H1 (cell line): ENCODE measurements around the gene SPEM1. TPM values are rescaled to one million over a fixed set of nuclear protein-coding genes. Genes with fewer than 3 reads are reported as not detected.

Experiments
- CTCF ChIA-PET: fragments of 300-600 bp; sonication (Branson Sonifier 250); formaldehyde crosslinking; loops from one replicate; lab custom pipeline; 2021; ENCODE audit not compliant: partially characterized antibody; lab: Charles Lee
- POLR2A ChIA-PET: fragments of 300-600 bp; sonication (Branson Sonifier 250); formaldehyde crosslinking; loops from one replicate; lab custom pipeline; 2021; ENCODE audit warnings: inconsistent platforms; ENCODE audit not compliant: partially characterized antibody; lab: Charles Lee
- DNase-seq, 2 experiments: peaks; one replicate each; pipeline versions ENCODE4 v3.0.0 to v3.0.0-alpha.2; 2010 to 2022; ENCODE audit warnings: low spot score in 2 of 2, low read depth in 1 of 2, mixed read lengths in 1 of 2
- FAIRE-seq: peaks from 2 replicates; lab custom pipeline; 2011; peaks lifted over from hg19 to GRCh38; lab: Jason Lieb, UNC
- H2AFZ ChIP-seq: 2 replicates; pipeline ENCODE4 v1.8.1; 2012; ENCODE audit warnings: low read length, inconsistent platforms
- H2AK5ac ChIP-seq: 2 replicates; pipeline ENCODE4 v1.6.1; 2013; ENCODE audit warnings: low read depth, low read length
- H2BK120ac ChIP-seq: replicated peaks from 2 replicates; pipeline ENCODE3; 2013; ENCODE audit warnings: low read depth, low read length, inconsistent platforms
- H2BK12ac ChIP-seq: 2 replicates; pipeline ENCODE4 v1.6.1; 2013; ENCODE audit warnings: low read depth, low read length
- H2BK15ac ChIP-seq: 2 replicates; pipeline ENCODE4 v1.6.1; 2013; ENCODE audit warnings: low read length
- H2BK20ac ChIP-seq: 2 replicates; pipeline ENCODE4 v1.6.1; 2013; ENCODE audit warnings: low read length
- H2BK5ac ChIP-seq: 2 replicates; pipeline ENCODE4 v1.6.1; 2013; ENCODE audit warnings: low read depth, low read length
- H3K14ac ChIP-seq: 2 replicates; pipeline ENCODE4 v1.6.1; 2013; ENCODE audit warnings: inconsistent platforms; ENCODE audit not compliant: insufficient read length
- H3K18ac ChIP-seq: 2 replicates; pipeline ENCODE4 v1.6.1; 2013; ENCODE audit warnings: low read length; ENCODE audit errors: extremely low read depth
- H3K23ac ChIP-seq: 2 replicates; pipeline ENCODE4 v1.6.1; 2013; ENCODE audit warnings: inconsistent platforms; ENCODE audit not compliant: insufficient read length
- H3K23me2 ChIP-seq: 2 replicates; pipeline ENCODE4 v1.6.1; 2013; ENCODE audit warnings: low read depth, low read length
- H3K27ac ChIP-seq: 2 replicates; pipeline ENCODE4 v1.6.1; 2011; ENCODE audit warnings: low read depth, low read length, inconsistent platforms
- H3K27me3 ChIP-seq, 4 experiments: replicated peaks in 1 of 4; 1 replicate in 1 of 4; 2 replicates in 3 of 4; pipeline versions ENCODE4 v1.6.1 to v1.8.1; 2011 to 2013; ENCODE audit warnings: low read length in 3 of 4, mild to moderate bottlenecking in 3 of 4, inconsistent platforms in 2 of 4, mixed read lengths in 2 of 4, moderate library complexity in 1 of 4; ENCODE audit not compliant: control insufficient read depth in 3 of 4, insufficient read depth in 3 of 4; ENCODE audit errors: extremely low read depth in 1 of 4
- H3K36me3 ChIP-seq, 4 experiments: 2 replicates each; pipeline versions ENCODE4 v1.6.1 to v1.8.1; 2011 to 2013; ENCODE audit warnings: mild to moderate bottlenecking in 4 of 4, low read length in 3 of 4, moderate library complexity in 2 of 4, control low read depth in 1 of 4, inconsistent platforms in 1 of 4; ENCODE audit not compliant: insufficient read depth in 4 of 4, control insufficient read depth in 2 of 4
- H3K4ac ChIP-seq: replicated peaks from 2 replicates; pipeline ENCODE3; 2013; ENCODE audit warnings: low read length, low read depth, mixed read lengths, inconsistent platforms; ENCODE audit not compliant: insufficient read length
- H3K4me1 ChIP-seq, 4 experiments: replicated peaks in 1 of 4; 1 replicate in 1 of 4; 2 replicates in 3 of 4; pipeline versions ENCODE4 v1.6.1 to v1.8.1; 2011 to 2013; ENCODE audit warnings: low read length in 3 of 4, inconsistent platforms in 2 of 4, mixed read lengths in 1 of 4; ENCODE audit not compliant: insufficient read depth in 4 of 4, control insufficient read depth in 3 of 4
- H3K4me2 ChIP-seq, 2 experiments: 2 replicates each; pipeline versions ENCODE4 v1.6.1 to v1.8.1; 2011 to 2013; ENCODE audit warnings: low read depth in 2 of 2, low read length in 2 of 2, control low read depth in 1 of 2, inconsistent platforms in 1 of 2, mild to moderate bottlenecking in 1 of 2; ENCODE audit not compliant: insufficient read depth in 1 of 2
- H3K4me3 ChIP-seq, 4 experiments: fragments of 200-600, 300-600 bp in 1 of 4; sonication (generic), shearing (Covaris generic), sonication (Bioruptor Twin) in 1 of 4; 2 replicates each; pipeline versions ENCODE4 v1.5.1 to v1.8.1; 2011 to 2016; ENCODE audit warnings: low read length in 4 of 4, low read depth in 3 of 4, control low read depth in 2 of 4, inconsistent platforms in 2 of 4, mild to moderate bottlenecking in 2 of 4, mixed read lengths in 1 of 4, moderate library complexity in 1 of 4; ENCODE audit not compliant: insufficient read depth in 2 of 4; ENCODE audit errors: extremely low read depth in 1 of 4
- H3K56ac ChIP-seq: replicated peaks from 2 replicates; pipeline ENCODE3; 2013; ENCODE audit warnings: low read depth, mild to moderate bottlenecking, mixed read lengths, low read length, inconsistent platforms; ENCODE audit not compliant: insufficient read length
- H3K79me1 ChIP-seq: 2 replicates; pipeline ENCODE4 v1.6.1; 2013; ENCODE audit warnings: low read depth, low read length, control low read depth
- H3K79me2 ChIP-seq, 2 experiments: 2 replicates each; pipeline versions ENCODE4 v1.6.1 to v1.8.1; 2012 to 2013; ENCODE audit warnings: low read length in 2 of 2, mild to moderate bottlenecking in 2 of 2, inconsistent platforms in 1 of 2; ENCODE audit not compliant: insufficient read depth in 2 of 2, control insufficient read depth in 1 of 2
- H3K9ac ChIP-seq, 4 experiments: replicated peaks in 1 of 4; 1 replicate in 1 of 4; 2 replicates in 3 of 4; pipeline versions ENCODE4 v1.6.1 to v1.8.1; 2011 to 2013; ENCODE audit warnings: low read depth in 3 of 4, low read length in 3 of 4, control low read depth in 2 of 4, mild to moderate bottlenecking in 2 of 4, moderate library complexity in 2 of 4, inconsistent platforms in 1 of 4; ENCODE audit errors: extremely low read depth in 1 of 4
- H3K9me3 ChIP-seq, 2 experiments: 2 replicates each; pipeline versions ENCODE4 v1.6.1 to v1.8.1; 2012 to 2013; ENCODE audit warnings: mild to moderate bottlenecking in 2 of 2, moderate library complexity in 2 of 2, control low read depth in 1 of 2, inconsistent platforms in 1 of 2, low read depth in 1 of 2, low read length in 1 of 2, mixed read lengths in 1 of 2; ENCODE audit not compliant: insufficient read depth in 2 of 2
- H4K20me1 ChIP-seq, 2 experiments: replicated peaks in 1 of 2; 2 replicates each; pipeline versions ENCODE3 to v1.8.1; 2011 to 2013; ENCODE audit warnings: inconsistent platforms in 2 of 2, low read length in 2 of 2, mild to moderate bottlenecking in 1 of 2; ENCODE audit not compliant: insufficient read depth in 2 of 2, control insufficient read depth in 1 of 2
- H4K5ac ChIP-seq: 2 replicates; pipeline ENCODE4 v1.6.1; 2013; ENCODE audit warnings: low read length, low read depth, mixed read lengths, inconsistent platforms; ENCODE audit not compliant: insufficient read length
- H4K8ac ChIP-seq: 2 replicates; pipeline ENCODE4 v1.8.0; 2013; ENCODE audit warnings: mild to moderate bottlenecking, moderate library complexity, low read length, inconsistent platforms; ENCODE audit not compliant: insufficient read depth; ENCODE audit errors: extremely low read depth
- H4K91ac ChIP-seq: replicated peaks from 2 replicates; pipeline ENCODE3; 2013; ENCODE audit warnings: low read length, mixed read lengths, inconsistent platforms; ENCODE audit not compliant: insufficient read length
- BRCA1 ChIP-seq: IDR thresholded peaks from 2 replicates; pipeline ENCODE4 v1.6.1; 2012; ENCODE audit warnings: low read depth, low read length, improper control_type of control experiment
- KDM5A ChIP-seq: fragments of 200-600 bp; IDR thresholded peaks from 2 replicates; pipeline ENCODE4 v1.7.1; 2012; ENCODE audit warnings: mild to moderate bottlenecking, low read length, inconsistent platforms, mixed read lengths
- POLR2A ChIP-seq, 2 experiments: IDR thresholded peaks; 1 replicate in 1 of 2; 2 replicates in 1 of 2; pipeline ENCODE4 v1.6.1; 2011; ENCODE audit warnings: low read depth in 2 of 2, low read length in 2 of 2, mild to moderate bottlenecking in 2 of 2; ENCODE audit errors: control extremely low read depth in 1 of 2
- RFX5 ChIP-seq: IDR thresholded peaks from 2 replicates; pipeline ENCODE4 v1.6.1; 2011; ENCODE audit warnings: low read depth, low read length, improper control_type of control experiment, borderline replicate concordance
- WGBS, 2 experiments: shearing (Covaris generic) in 1 of 2; methylation state at CpG; one replicate each; pipeline versions ENCODE4 v1.1.6 to v1.1.7; 2013 to 2015; ENCODE audit warnings: low lambda C conversion rate in 2 of 2, mixed read lengths in 2 of 2, inconsistent platforms in 1 of 2, low coverage in 1 of 2, missing lambda C conversion rate in 1 of 2; ENCODE audit not compliant: insufficient replicate concordance in 2 of 2, insufficient coverage in 1 of 2, insufficient read length in 1 of 2; ENCODE audit errors: extremely low coverage in 1 of 2, missing lambda C conversion rate in 1 of 2; 5-methylcytosine and 5-hydroxymethylcytosine counted together
- polyA plus RNA-seq, 7 experiments: library from polyadenylated mRNA; depleted of rRNA in 3 of 7; stranded (reverse) in 5 of 7; unstranded in 2 of 7; fragments of >200 nt in 5 of 7; fragments of 200-250 nt in 2 of 7; gene quantifications; 1 replicate in 5 of 7; 2 replicates in 1 of 7; 4 replicates in 1 of 7; pipeline versions ENCODE4 v1.2.1 to v1.2.3, GENCODE V29; 2011 to 2013; ENCODE audit warnings: missing spikeins in 2 of 7, mixed read lengths in 2 of 7
- total RNA-seq: library from RNA; stranded (reverse); fragmentation: NEBNext Ultra II Directional; extraction: Animal tissue kit (Norgen Biotek cat#: 25700); gene quantifications from 2 replicates; pipeline ENCODE4 v1.2.1, GENCODE V29; 2021
- TF ChIP-seq, protein P1 (sequence below): IDR thresholded peaks from 2 replicates; pipeline ENCODE4 v1.6.1; 2012; ENCODE audit warnings: inconsistent platforms

SPEM1 gene
- total and polyA plus RNA-seq, 2 of the 8 experiments (the other 6 are each of a cell fraction or from before 2014, with no cell fraction given), result not detected

DNA sequence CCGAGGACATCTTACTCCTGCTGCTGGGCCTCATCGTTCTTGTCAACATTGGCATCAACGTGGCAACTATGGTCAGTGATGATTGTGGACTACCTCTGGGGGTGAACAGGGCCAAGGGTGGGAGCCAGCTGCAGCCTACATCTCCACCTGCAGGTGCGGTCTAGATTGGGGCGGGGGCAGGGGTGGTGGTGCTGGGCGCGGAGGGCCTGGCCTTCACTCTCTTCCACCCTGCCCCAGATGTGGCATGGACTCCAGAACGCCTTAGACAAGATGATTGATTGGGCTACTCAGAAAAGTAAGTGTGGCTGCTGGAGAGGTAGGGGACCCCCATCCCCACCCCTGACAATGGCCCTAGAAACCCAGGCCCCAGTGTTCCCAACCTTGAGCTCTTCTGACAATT is 5.6 kb downstream of the SPEM1 start:
- H2BK12ac ChIP-seq, result no peak overlapping the region
- DNase-seq (no peak), FAIRE-seq (no peak)
- no peaks in the 10 kb centered on the region for H3K23me2 ChIP-seq
- peaks cover 0 to 4% of the 10 kb centered on the region in 2 experiments for H4K20me1 ChIP-seq
- H3K56ac ChIP-seq, result no peak overlapping the region
- ChIA-PET POLR2A (interaction anchor here (0.8 to 2.6 kb wide), 4 partner anchors 9 to 58 kb away, joined by 3 to 13 read pairs (median 4); partner anchors contain the start of genes POLR2A and TMEM102), CTCF (interaction anchor here (0.6 to 3.3 kb wide), 4 partner anchors 11 to 88 kb away, joined by 3 to 17 read pairs (median 6); partner anchors contain the start of gene TMEM102)
- no peak overlapping the region for H3K14ac ChIP-seq
- no peak overlapping the region for H2BK120ac ChIP-seq
- H3K27me3 ChIP-seq, result no peaks in the 10 kb centered on the region; a peak in 1 of 7 replicates
- no peak overlapping the region for H2AFZ ChIP-seq
- no peak overlapping the region for H3K18ac ChIP-seq
- H4K8ac ChIP-seq, result no peak overlapping the region
- no peaks in the 10 kb centered on the region for H3K79me2 ChIP-seq
- no peak overlapping the region for H3K27ac ChIP-seq
- H3K9me3 ChIP-seq, result no peaks in the 10 kb centered on the region
- H4K5ac ChIP-seq, result no peak overlapping the region
- H3K9ac ChIP-seq, result no peak overlapping the region
- no peak overlapping the region for H2AK5ac ChIP-seq
- H3K79me1 ChIP-seq, result no peaks in the 10 kb centered on the region
- 90% methylated on average over 8 of the region's 8 CpGs; no CpG with 5 or more reads in 1 of the 2 experiments for WGBS, 2 experiments
- H3K4me2 ChIP-seq, result no peak overlapping the region
- no peaks in the 10 kb centered on the region for H3K36me3 ChIP-seq
- no peak overlapping the region for H3K23ac ChIP-seq
- no peak overlapping the region for H2BK15ac ChIP-seq
- H3K4me1 ChIP-seq, result peaks cover 0 to 2% (median 0%) of the 10 kb centered on the region in 4 experiments; a peak in 1 of 7 replicates
- H3K4me3 ChIP-seq, result no peak overlapping the region
- no peak overlapping the region for H4K91ac ChIP-seq
- H2BK20ac ChIP-seq, result no peak overlapping the region
- TF ChIP-seq BRCA1, result no peak
- TF ChIP-seq, protein P1, sequence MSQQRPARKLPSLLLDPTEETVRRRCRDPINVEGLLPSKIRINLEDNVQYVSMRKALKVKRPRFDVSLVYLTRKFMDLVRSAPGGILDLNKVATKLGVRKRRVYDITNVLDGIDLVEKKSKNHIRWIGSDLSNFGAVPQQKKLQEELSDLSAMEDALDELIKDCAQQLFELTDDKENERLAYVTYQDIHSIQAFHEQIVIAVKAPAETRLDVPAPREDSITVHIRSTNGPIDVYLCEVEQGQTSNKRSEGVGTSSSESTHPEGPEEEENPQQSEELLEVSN, result no peak
- no peak for TF ChIP-seq POLR2A (IDR thresholded peaks at IDR 0.05; ENCODE audit: control extremely low read depth in 1 of 2, low read depth in 2 of 2, low read length in 2 of 2)
- TF ChIP-seq RFX5, result no peak
- TF ChIP-seq KDM5A, result no peak
- TF ChIP-seq, all 59 proteins: peak for 0
- Histone ChIP-seq H3K4ac (no peak overlapping the region), H2BK5ac (no peak overlapping the region)
